Measurements from ENCODE around the gene INS.

- TF ChIP-seq CTCF (IDR thresholded peaks at IDR 0.05; ENCODE audit: insufficient read depth, low read length, poor library complexity, severe bottlenecking) (no peak), EZH2phosphoT487 (conservative IDR thresholded peaks at IDR 0.05; ENCODE audit: low read length) (no peak)
Observed at GRCh38 chr11:2128511-2129307, 32.3 kb downstream of the INS start.

Data from SU-DHL-6 (cell line).